SW 1271 (cell line): Measurements from ENCODE around the gene STAT1.
A peak's percentile ranks its signal among the peaks of the same experiment; 100 is the strongest.
"Not testable (repeated sequence)": the region's sequence is repeated elsewhere in the genome, so short reads cannot be mapped to it uniquely, and the experiment has no call there.

Source experiments
- DNase-seq, 2 experiments: peaks; one replicate each; lab custom pipeline; 2025; lab: John Stamatoyannopoulos, UW

The STAT1 gene

DNA sequence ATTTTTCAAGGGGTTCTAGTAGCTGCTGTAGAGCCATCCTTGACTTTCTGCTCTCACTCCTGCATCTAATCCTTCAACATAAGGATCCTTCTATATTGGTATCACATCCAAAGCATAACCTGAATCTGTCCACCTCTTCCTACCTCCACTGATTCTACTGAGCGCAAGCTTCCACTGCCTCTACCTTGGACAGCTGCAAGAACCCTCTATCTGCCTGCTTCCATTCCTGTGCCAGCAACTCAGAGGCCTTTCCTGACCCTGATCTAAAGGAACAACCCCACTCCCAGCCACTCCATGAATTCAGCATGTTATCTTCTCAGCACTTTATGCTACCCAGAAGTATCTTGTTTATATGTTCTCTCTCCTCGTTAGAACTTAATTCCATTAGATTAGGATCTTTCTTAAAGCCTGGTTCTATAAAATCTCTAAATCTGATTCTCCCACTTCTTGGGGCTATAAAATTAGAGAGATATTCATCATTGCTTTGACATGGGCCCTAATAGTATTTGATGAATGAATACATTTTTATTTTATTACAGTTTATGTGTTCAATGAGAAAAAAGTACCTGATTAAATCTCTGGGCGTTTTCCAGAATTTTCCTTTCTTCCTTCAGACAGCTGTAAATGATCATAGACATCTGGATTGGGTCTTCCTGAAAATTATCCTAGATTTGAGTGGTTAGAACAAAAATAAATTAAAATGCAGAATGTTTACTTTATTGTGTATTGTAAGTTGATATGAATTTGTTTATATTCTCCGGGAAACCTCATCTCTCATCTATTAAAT is 6.8 kb downstream of the STAT1 start:
- DNase-seq = no peak

DNA sequence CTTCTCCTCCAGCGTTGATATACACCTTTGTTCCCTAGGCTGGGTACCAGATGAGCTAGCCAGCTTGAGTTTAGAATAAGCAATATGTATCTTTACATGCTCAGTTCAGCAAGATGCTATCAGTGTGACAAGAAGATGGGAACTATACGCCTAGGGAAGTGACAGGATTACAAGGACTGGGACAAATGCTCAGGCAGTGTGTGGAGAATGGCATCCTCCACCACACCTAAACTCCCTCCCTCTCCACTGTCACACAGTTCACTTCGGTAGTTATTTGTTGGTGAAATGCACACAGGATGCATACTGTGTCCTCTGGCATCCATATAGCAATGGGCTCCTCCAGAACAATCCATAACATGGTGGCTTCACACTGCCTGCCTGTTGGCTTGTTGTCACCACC is 7.7 kb downstream of the STAT1 start:
- no peak for DNase-seq

DNA sequence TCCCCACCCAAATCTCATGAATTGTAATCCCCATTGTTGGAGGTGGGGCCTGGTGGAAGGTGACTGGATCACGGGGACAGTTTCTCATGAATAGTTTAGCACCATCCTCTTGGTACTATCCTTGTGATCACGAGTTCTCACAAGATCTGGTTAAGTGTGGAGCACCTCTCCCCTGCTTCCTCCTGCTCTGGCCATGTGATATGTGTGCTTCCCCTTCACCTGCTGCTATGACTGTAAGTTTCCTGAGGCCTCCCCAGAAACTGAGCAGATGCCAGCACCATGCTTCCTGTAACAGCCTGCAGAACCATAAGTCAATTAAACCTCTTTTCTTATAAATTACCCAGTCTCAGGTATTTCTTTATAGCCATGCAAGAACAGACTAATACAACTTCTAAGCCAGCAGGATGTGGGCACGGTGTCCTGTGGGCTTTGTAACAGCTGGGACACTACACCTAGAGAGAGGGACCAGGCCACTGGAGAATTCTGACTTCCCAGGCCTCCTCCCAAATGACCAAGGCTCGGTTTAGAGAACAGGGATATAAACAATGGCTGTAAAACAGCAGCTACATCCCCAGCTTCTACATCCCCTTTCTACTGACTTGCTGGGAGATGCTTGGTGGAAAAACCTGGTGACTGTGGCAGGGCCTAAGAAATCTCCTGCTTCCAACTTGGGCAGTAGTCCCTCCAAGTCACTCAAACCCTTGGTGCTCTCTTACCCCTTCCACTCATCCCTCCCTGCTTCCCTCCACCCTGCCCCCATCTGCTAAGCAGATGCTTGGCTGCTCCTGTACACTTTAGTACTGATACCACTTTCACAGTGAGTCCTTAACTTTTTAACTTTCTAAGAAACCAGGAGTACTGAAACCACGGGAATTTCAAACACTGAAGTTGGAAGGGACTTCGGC is 10.3 kb downstream of the STAT1 start:
- DNase-seq = no peak

DNA sequence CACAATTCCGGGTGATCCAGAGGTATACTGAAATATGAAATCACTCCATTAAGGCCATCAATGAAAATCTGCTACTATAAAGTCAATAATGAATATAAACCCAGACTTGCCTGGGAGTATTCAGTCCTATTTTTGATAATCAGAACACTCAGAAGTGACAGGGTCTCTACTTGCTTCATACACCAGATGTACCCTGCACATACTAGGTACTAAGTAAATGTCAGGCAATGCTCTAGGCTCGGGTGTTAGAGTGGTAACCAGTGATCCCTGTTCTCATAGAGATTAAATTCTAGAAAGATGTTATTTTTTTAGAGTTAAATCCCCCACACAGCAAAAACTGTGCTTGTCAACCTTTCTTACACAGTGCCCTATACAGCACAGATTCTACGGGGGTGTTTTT is 12.3 kb downstream of the STAT1 start:
- DNase-seq = no peak

DNA sequence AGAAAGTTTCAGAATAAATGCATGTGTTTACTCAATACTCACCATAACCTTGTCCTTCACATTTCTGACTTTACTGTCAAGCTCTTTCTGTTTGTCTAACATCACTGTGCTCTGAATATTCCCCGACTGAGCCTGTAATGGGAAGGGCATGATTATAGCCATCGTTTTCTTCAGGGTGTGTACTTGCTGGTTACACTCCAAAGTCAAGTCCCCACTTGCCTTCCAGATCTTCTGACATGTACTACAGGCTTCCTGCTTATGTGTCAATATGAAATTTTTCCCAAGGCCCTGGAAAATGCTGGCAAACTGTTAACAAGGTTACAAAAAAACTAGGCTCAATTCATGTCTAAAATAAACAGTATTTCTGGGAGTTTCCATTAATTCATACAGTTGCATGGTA is 12.9 kb downstream of the STAT1 start:
- DNase-seq = no peak

DNA sequence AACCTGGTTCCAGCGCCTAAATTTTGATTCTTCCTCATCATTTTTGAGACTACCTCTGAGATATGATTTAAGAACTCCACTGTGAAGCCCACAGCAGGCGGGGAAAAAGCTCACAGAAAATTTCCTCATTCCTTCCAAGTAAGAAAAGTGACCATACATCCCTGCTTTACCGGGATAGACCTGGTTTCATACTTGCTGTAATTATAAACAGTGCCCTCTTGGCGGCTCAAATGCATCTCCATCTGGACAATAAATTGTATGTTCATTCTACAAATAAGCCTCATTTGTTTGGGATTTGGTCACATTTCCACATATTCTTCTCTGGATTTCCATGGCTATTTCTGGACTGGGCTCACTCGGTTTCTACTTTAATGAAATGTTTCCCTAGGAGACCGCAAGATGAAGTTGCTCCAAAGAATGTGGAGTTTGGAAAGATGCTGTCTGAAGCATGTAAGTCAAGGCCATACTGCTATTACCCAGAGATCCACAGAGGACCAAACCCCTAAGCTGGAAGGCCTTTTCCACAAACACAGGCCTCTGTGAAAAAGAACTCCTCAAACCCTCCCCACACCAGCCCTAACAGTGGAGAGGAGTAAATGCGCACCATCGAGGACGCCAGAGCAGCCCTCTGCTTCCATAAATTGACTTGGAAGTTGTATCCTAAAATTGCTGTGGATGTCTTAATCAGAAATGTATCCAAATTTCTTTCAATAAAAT is 13.9 kb downstream of the STAT1 start:
- no peak for DNase-seq

DNA sequence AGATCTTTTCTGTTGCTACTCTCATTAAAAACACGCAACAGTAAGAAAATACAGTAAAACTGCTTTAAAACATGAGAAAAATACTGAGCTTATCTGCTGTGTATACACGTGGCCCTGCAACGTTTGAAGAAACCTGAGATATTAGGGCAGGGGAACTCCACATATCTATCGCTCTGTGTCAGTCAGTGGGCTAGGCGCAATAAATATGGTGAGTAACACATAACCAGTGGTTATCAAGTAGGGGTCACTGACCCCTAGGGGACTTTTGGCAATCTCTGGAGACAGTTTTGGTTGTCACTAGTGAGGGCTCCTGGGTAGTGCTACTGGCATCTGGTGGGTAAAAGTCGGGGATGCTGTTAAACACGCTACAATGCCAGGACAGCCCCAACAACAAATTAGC is 14.9 kb downstream of the STAT1 start:
- DNase-seq = no peak

DNA sequence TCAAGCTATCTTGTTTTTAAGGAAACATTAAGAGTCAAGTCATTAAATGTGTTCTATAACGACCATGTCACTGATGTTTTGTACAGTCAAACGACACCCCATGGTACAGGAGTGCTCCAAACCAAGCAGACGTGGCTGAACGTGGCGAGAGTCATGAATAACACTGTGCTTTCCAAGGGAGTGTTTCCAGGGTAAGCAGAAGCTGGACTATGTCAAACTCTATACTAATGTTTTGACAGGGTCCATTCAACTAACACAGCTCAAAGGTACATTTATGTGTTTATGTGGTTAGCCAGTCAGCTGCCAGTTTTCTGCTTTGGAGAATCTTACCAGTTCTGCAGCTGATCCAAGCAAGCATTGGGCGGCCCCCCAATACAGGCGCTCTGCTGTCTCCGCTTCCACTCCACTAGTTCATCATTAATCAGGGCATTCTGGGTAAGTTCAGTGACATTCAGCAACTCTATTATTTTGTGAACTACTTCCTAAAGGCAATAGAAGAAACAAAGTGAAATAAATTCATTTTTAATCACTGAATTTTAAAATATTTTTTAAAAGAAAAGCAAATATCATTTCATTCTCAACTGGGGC is 16.4 kb downstream of the STAT1 start:
- DNase-seq = no peak

DNA sequence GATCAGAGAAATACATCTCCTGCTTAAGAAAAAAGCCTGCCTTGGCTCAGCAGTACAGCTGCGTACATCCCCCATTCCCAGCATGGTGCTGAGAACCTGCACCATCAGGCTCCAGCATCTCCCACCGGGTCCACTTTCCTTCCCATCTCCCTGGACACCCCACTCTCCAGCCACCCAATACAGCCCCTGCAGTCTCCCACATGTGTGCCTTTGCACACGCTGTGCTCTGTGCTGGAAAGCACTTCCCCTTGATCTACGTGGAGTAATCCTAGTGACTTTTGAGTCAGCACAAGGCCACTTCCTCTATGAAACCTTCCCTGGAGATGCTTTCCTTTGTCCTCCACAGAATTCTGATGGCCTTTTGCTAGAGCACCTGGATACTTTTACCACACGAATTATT is 17.0 kb downstream of the STAT1 start:
- no peak for DNase-seq

DNA sequence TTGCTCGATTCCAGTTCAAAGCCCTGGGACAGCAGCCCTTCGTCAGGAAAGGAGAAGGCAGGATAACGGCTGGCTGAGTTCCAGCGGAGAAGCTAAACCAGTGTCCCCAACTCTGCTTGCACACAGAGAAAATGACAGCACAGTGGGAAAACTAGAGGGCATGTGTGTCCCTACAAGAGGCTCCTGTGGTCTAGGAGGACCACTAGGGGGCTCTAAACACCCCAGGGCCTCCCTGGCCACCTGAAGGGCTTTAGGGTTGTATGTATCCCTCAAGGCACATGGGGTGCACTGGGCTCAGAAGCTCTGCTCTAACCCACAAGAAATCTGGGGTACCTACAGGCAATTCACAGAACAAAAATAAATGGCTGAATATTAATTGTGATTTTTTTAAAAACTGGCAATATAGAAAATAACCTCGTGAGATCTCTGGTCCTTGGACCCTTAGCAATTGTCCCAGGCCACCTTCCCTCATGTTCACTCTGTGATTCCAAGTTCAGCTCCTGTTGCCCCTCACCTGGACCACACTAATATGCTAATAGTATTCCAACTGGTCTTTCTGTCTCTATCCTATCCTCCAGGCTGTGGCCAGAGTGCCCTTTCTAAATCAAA is 17.5 kb downstream of the STAT1 start:
- peak; percentile 5 to 34 for DNase-seq

DNA sequence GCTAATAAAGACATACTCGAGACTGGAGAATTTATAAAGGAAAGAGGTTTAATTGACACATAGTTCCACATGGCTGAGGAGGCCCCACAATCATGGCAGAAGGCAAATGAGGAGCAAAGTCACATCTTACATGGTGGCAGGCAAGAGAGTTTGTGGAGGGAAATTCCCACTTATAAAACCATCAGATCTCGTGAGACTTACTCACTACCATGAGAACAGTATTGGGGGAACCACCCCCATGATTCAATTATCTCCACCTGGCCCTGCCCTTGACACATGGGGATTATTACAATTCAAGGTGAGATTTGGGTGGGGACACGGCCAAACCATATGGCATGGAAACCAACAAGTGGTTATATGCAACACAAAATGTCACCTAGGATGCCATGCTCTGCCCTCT is 18.7 kb downstream of the STAT1 start:
- DNase-seq = not testable (repeated sequence)

DNA sequence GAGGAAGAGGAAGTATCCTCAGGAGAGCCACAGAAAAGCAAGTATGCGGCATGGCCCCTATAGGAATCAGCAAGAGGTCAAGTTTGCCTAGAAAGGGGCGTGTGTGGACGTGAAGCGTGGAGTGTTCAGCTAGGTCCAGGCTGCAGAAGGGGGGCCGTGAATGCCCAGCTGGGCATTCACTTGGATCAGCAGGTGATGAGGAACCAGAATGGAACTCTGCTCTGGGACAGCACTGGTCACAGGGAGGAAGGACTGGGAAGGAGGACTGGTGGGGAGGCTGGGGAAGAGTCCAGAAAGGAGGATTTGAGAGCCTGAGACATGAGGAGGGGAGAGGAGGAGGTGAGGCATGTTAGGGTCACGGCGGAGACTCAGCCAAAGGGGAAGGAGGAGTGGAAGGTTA is 19.8 kb downstream of the STAT1 start:
- no peak for DNase-seq

DNA sequence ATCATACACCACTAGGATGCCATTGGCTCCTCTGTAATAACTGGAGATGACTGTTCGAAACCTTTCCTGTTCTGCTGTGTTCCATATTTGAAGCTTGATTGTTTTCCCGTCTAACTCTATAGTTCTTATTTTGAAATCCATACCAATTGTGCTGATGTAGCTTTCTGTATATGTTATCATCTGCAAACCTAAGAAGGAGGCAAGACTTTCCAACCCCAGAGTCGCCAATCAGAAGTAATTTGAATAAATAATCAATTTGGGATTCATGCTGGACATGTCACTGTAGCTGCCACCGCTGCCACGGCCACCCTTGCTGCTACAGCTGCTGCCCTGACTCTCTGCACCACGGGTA is 20.7 kb downstream of the STAT1 start:
- DNase-seq = no peak

DNA sequence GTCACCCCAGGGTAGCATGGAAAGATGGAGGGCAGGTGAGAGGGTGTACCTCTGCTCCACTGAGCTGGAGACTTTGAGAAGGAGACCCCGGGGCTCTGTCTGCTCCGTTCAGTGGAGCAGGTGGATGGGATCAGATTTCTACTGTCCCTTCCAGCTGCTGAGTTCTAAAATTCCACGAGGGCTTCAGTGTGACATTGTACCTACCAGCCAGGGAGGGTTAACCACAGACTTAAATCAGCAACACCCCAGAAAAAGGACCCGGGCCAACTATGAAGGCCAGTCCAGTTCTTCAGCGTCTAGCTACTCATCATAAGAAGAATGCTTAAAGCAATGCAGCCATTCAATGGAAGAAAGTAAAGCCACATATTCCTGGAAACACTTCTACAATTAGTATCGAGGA is 23.8 kb downstream of the STAT1 start:
- no peak for DNase-seq

DNA sequence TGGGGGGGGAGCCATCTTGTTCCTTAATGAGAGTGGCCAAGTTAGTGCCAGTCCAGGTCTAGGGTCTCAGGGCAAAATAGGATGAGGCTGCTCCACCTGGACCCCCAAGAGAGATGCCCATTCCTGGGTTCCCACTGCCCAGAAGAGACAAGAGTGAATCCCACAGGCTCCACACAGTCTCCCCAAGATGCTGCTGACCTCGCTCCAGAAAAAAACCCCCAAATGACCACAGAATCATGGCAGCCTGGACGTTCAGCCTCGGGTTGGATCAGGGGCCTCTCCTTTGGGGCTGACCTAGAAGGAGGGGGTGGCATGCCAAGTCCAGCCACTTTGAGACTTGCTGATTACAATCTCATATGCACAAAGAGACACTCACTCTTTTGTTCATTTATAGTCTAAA is 25.1 kb downstream of the STAT1 start:
- no peak for DNase-seq

DNA sequence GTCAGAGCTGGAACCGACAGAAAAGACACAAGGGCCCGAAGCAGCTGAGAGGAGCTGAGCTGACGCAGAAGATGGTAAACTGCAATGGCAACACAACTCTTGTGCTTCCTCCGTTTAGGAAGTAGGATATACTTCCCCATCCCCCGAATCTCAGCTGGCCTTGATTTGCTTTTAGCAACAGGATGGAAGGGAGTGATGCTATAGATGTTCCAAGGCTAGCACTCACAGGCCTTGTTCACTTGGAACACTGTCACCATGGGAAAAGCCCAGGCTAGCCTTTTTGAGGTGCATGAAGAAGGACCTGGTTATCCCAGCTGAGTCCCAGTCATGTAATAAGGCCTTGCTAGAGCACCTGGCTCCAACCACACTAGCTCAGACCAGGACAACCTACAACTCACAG is 26.0 kb downstream of the STAT1 start:
- no peak for DNase-seq

DNA sequence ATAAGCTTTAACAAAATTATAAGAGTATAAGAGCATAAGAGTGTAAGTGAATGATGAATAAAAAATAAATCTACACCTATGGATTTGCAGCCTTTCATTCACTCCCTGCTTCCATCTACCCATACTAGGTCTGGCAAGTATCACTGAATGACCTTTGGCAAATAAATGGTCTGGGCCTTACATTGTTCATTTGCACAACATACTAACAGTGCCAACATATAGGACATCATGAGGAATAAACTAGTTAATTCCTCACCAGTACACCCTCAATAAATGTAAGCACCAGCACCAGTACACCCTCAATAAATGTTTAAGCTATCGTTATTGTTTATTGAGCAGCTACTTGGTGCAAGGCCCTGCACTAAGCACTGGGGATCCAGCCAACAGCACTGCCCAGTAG is 26.9 kb downstream of the STAT1 start:
- no peak for DNase-seq

DNA sequence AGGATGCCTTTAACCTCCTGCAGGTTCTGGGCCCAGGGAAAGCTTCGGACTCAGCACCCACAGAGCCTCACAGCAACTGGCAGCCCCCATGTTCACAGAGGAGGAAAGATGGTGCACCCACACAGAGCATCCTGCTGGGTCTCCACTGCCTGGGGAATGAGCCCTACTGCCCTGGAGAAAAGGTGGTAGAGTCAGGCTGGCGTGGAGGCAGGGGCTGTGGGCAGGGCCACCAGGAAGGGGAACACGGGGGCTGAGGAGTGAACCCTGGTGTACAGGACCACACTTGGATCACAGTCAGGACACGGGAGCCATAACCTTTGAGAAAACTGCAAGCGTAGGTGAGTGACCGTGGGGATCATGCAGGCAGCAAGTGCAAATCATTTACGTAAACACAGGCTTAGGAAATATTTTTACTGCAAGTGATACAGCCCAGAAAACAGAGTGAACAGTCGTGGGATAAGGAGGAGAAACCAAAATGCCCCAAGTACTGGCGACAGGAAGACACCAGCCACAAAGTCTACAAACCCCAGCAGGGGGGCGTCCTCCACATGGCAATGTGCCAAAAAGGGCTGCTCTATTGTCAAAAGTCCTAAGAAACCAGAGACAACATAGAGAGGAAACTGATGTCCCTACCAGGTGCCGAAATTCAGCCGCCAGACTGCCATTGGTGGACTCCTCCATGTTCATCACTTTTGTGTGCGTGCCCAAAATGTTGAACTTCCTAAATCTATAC is 27.6 kb downstream of the STAT1 start:
- no peak for DNase-seq

DNA sequence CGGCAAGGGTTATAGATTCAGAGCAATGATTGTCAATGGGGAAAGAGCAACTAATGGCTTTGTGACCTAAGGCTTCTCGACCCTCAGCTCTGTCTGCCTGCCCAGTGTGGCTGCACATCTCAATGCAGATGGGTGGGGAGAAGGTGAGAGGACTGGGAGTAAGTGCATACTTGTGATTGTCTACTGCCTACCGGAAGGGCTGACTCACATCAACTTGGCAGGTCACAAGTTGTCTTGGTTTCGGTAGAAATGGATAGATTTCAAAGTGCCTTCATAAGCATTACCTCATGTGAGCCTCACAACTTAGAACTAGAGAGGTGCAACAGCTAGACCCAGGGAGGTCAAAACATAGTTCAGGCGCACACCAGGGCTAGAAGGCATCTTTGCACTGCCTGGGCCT is 29.4 kb downstream of the STAT1 start:
- DNase-seq = no peak

DNA sequence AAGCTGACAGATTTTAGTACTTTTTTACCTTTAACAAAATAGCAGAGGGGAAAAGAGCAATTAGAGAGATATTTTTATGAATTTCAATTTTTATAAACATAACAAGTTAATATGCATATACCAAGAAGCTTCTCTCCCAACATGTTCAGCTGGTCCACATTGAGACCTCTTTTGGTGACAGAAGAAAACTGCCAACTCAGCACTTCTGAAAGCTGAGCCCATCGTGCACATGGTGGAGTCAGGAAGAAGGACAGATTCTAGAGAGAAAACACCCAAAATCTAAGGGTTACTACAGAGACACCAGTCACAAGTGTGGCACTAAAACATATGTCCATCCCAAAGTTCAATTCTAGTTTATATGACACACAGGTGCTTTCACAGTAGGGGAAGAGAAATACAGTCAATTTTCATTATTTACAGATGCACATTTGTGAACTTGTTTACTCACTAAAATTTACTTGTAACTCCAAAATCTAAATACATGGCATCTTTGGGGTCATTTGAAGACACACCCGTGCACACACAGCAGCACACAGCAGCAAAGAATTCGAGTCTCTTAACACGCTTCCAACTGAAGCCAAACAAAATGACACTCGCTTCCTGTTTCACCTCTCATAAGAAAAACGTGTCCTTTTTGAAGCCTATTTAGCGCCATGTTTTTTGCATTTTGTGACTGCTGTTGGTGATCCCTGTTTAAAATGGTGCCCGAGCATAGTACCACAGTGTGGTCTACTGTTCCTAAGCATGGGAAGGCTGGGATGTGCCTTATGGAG is 31.5 kb downstream of the STAT1 start:
- DNase-seq = no peak

DNA sequence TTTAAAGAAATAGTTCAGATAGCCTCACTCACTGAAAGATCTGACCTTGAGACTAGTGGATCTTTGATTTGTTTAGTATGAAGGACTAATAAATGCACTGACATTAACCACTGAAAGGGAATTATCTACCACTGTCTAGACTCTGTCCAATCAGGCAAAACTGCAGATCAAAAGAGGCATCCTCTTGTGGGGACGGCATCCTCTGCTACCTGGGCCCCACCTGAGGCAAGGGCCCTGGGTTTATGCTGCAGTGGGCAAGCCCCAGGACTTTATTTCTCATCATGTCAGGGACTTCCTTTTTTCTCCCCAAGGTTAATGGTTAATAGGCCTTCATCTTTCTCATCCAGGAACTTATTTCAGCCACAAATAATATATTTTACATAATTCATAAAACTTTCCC is 32.2 kb downstream of the STAT1 start:
- DNase-seq = no peak
